ENCODE measurements around the gene GRIA4.
"Not testable (repeated sequence)": the region's sequence is repeated elsewhere in the genome, so short reads cannot be mapped to it uniquely, and the experiment has no call there.

The GRIA4 gene

DNA sequence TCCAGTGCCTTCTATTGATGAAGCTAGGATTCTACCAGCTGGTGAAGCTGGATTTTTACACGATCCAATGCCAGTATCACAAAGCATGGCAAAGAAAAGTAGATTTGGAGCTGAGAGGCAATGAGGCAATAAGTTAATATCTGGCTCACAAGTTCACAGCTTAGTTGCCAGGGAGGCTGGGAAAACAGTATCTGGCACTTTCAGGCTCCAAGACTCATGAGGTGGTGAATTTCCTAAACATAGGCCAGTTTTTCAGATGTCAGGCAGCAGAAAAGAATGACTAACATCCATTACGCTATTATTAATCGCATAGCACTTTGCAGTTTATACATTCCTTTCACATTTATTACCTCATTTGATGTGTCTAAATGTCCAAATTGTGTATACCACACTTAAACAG, 122.7 kb downstream of the GRIA4 start:
- peak; percentile 3 for DNase-seq

DNA sequence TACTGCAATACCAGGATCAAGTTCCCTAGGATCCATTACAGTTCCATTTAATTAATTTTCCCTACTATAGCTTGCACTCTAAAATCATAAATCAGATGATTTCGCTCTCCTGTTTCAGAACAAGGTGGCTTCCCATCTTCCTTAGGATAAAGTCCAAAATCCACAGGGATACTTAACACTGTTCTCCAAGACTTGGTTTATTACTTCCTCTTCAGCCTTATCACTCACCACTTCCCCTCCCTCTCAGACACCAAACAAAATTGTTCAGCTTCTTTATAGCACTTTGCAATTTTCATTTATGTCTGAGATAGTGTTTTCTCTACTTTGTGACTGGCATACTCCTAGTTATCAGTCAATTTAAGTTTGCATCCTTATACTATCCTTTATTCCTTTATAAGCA, 124.6 kb downstream of the GRIA4 start:
- DNase-seq = no peak

DNA sequence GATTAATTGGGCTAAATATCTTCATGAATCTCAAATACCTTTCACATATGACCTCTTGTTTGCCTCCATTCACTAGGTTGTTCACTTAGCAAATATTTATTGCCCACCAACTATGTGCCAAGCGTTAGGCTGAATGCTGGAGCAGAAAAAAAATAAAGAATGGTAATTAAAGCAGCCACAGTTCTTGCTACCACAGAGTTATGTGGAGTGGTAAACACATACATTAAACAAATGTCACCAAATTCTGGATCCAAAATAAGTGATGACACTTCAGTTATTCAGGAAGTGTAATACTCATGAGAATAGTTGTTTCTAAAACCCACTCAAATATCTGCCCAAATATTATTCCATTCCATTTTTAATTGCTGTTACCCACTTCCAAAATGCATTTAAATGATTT, 128.4 kb downstream of the GRIA4 start:
- DNase-seq = no peak

DNA sequence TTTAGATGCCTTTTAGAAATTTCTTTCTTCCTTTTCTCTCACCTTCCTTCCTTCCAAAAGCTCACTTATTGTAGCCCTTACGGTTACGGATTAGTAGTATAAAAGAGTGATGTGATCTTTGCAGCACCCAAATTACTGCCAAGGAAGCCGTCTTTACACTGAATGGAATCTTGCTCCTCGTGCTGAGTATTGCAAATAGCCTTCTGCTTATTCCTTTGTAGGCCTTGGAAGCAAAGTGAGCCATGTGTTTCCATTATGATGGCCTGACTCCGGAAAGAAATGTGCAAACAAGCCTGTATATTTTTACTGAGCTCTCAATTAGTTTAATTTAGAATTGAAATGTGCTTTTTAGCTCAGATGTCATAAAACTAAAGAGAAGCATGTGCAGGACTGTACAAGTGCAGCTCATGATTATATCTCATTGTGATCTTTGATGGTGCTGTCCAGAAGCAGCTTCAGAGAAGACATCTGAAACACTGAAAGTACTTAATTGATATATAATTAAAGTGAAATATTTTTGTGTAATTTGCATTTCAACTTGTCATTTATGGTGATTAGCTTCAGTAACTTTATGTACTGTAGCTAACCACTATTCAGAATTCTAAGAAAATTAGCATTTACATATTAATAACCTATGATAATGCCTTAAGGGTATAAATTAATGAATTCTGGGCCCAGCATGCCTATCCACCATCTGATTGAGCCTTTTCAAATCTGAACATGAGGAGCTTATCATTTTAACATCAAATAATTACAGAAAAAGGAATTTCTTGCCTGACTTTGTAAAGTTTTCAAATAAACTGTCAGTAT, 129.3 kb downstream of the GRIA4 start:
- no peak for DNase-seq

DNA sequence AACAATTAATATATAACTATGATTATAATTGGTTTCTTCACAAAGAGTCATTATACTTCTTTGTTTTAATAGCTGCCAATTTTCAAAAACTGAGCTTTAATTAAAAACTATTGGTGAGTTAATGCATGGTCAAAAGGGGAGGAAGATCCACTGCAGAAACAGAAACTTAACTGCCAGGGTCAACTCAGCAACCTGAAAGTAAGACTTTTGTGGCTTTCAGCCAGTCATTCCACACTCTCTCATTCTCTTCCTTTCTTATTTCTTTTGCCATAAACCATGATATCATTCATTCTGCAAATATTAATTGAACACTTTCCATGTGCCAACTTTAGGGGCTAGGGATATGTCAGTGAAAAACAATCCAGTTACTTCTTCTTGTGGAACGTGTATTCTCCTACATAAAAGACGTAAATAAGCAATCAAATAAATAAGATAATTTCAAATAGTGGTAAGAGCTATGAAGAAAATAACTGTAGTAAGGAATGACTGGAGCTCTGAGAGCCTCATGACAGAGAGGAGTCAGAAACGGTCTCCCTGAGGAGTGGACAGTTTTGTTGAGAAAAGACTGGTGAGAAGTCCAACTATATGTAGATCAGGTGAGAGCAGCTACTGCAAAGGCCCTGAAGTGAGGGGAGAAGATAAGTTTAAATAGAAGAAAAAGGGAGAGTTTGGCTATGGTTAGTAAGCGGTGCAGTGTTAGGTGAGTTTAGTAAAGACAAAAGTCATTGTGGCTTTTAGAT, 130.5 kb downstream of the GRIA4 start:
- no peak for DNase-seq

DNA sequence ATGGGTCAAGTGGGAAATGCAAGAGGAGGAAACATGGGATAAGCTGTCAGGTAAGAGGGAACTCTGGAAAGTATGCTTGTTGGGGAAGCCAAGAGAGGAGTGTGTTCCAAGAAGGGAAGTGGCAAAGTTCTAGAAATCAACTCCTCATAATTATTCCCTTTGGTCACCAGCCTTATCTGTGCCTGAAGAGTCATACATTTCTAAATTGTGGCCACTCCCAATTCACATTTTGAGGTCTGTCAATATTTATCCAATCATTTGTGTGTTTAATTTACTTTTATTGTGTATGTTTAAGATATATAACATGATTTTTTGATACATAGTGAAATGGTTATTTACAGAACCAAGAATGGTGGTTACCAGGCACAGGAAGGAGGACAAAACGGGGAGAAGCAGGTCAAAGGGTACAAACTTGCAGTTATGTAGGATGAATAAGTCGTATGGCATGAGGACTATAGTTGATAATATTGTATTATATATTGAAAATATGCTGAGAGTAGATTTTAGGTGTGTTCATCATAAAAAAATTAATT, 131.7 kb downstream of the GRIA4 start:
- DNase-seq = no peak

DNA sequence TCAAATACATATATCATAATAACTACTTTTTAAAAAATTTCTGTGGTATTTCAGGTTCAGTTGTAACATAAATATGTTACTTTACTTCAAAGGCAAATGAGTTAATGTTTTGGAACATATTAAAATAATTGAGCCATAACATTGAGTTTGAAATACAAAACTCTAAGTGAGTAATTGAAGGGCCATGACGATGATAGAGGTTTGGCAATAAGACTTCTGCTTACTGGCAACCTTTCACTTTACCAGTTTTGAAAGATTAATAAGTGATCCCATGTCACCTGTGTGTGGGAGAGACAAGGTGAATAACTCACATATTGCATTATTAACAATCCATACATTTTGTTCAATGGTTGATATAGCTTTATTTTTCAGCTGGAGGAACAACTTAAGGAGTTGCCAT, 144.4 kb downstream of the GRIA4 start:
- DNase-seq = no peak

DNA sequence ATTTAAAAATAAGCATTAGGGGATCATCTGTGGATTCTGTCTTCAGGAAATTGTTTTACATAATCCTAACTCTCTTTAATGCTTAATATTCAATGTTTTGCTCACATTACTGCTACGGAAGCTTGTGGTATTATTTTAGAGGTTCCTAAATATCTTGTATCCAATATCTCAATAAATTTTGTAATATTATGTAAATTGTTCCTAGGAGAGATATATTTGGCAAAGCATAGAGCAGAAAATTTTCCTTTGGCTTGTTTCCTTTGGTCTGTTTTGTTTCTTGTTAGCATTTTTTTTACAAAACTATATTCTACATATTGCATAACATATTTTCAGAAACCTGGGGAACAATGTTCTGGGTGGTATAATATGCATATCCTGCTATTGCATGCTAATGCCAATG, 144.8 kb downstream of the GRIA4 start:
- DNase-seq = no peak

DNA sequence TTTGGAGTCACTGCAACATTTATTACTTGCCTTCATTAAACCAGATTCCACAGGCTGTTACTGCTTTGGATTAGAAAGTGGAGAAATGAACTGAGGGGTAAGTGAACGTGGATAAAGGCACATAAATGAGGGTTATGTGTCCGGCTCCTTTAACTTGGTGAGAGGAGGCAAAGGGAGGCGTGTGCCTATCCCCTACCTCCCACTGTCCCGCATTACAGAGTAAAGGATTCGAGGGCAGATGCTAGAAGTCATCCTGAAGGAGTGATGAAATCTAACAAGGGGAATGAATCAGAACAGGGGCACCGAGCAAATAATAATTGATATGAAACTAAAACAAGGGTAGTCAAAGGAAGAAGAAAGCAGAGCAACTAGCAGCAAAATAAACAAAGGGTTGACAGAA, 147.2 kb downstream of the GRIA4 start:
- no peak for DNase-seq

DNA sequence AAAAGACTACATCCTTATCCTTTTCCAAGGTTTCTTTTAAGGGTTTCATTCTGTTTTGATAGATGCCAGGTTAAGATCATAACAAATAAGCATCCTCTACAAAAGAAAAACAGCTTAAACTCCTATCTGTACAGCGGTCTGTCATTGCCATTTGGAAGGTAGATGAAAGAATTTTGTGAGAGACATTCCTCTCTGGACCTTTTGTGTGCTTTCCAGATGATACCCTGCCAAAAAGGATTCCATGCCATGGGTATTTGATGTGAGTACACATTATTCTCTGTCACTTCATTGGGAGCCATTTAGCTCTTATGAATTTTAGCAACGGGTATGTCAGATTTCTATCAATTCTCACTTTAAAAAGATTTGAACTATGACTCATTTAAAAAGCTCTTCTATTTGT, 153.7 kb downstream of the GRIA4 start:
- no peak for DNase-seq

DNA sequence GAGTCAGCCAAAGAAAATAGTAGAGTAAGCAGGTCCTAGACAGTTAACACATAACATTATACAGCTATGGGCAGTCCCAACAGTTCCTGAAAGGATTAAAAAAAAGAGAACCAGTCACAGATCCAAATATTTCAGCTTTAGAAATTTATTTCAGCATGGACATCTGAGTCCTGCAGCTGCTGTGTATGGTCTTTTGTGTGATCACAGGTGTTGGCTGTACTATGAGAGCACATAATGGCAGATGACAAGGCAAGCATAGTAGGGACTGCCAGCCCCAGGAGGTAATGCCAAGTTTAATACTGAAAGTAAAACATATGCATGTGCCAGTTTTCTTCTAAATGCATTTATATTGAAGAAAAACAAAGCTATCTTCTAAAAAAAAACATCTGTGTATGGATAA, 158.1 kb downstream of the GRIA4 start:
- no peak for DNase-seq

DNA sequence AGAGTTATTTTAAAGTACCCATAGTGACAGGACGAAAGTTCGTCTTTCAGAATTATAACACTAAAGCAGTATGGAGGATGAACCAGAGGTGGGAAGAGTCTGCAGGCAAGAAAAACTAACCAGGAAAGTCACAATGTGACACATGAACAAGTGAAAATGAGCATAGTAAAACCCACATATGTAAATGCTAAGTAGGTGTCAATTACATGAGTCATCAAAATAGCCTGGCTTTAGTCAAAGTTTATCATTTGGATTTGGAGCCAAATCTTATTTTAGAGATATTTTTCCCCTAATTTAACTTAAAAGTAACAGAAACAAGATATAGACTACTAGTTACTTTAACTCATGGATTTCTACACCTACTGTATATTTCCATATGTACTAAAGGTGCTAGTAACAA, 159.8 kb downstream of the GRIA4 start:
- DNase-seq = no peak

DNA sequence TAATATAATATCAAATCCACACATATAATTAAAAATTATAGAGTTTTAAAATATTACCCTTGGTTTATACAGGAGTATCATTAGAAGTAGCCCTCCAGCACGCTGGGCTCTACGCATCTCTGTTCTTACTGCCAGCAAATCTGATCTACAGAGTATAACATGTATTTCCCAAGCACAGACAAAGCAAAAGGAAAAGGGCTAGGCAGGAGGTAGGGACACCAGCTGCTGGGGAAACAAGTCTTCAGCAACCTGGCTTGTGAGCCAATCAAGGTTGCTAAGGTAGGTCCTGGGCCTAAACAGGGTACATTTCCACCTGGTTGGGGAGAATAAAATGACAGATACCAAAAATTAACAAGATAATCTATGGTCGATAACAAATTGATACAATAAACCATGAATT, 163.6 kb downstream of the GRIA4 start:
- DNase-seq = not testable (repeated sequence)

DNA sequence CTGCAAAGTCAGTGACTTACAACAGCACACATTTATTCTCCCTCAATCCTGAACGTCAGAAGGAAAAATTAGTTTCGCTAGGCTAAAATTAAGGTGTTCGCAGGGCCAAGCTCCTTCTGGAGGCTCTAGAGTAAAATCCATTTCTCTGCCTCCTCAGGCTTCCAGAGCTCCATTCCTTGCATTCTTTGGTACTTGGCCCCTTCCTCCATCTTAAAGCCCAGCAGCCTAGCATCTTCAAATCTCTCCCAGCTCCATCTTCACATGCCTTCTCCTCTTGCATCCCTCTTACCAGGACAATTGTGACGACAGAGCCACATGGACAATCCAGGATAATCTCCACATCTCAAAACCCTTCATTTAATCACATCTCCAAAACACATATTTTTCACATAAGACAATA, 165.0 kb downstream of the GRIA4 start:
- no peak for DNase-seq

DNA sequence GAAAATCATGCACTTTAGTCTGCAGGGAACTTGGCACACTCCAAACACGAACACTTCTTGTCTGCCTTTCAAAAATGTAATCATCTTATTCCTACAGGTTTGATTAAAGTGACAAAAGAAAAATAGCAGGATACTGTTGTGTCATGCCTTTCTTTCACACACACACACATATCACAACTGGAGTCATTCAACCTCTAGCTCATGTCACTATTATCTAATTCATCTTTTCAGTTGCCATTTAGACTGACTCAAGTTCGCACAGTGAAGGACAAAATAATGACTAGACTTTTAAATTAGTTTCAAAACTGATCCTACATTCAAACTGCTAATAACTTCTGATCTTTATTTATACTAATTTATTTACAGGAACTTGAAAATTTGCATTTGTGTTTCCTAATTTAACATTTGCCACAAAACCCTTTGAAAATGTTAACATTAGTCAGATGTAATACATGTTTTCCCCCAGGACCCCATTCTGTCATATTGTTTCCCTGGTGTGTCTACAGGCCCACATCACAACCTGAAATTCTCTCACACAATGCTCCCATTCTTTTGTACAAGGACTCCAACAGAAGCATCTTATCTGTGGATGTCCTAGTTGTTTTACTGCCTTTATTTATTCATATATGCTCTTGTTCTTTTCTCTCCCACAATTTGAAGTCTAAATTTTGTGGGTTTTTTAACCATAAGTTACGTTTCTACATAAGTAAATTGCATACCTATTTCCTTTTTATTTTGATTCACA, 171.1 kb downstream of the GRIA4 start:
- no peak for DNase-seq

DNA sequence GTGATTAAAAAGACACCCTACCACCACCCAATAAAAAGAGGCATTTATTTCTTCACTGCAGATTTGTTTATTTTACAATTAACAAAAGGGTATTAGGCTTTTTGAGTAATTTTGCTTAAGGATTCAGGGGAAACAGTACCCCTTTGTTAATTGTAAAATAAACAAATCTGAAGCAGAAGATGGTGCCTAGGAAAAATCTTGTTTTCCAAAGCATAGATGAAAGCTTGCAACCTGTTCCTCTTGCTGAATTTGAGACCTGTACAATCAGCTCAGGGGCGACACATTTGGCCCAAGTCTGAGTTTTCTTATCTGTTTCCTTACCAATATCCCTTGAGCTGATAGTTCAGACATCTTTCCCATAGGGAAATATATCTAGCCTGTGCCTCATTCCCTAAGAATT, 171.9 kb downstream of the GRIA4 start:
- DNase-seq = no peak

DNA sequence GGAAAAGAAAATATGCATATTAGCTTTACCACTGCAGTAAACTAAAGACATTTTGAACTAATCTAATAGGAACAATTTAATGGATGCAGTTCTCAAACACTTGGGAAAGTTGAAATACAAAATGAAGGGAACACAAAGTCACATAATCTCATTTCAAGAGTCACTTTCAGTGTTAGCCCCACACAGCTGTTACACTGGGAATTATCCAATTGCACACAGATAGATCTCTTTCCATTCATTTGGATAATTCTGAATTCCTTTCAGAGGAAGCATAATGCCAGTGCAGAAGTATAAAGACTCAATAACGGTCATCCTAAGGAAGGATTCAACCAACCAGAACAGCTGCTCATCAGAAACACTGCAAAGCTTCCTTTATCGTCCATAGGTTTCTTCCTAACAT, 173.3 kb downstream of the GRIA4 start:
- no peak for DNase-seq

DNA sequence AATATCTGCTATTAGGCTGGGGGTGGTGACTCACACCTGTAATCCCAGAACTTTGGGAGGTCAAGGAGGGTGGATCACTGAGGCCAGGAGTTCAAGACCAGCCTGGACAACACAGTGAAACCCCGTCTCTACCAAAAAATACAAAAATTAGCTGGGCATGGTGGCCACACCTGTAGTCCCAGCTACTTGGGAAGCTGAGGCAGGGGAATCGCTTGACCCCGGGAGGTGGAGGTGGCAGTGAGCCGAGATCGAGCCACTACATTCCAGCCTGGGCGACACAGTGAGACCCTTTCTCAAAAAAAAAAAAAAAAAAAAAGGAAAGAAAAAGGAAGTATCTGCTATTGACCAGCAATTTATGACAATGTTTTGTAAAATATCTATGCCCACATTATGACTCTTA, 176.0 kb downstream of the GRIA4 start:
- DNase-seq = not testable (repeated sequence)

DNA sequence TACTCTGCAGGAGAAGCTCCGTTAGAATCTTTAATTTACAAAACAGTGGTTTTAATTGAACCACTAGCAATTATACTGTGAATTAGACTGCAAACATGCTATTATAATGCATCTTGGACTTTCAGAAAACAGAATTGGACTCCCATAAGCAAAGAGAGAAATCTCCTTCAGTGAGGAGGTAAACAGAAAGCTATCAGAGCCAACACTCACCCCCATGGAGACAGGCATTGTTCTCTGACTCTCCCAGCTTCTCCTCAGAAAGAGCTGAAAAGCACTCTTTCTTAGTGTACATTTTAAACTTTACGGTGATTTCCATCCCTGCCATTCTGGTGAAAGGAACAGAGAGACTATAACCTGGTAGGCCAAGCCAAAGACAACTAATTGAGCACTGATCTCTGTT, 176.9 kb downstream of the GRIA4 start:
- DNase-seq = no peak

DNA sequence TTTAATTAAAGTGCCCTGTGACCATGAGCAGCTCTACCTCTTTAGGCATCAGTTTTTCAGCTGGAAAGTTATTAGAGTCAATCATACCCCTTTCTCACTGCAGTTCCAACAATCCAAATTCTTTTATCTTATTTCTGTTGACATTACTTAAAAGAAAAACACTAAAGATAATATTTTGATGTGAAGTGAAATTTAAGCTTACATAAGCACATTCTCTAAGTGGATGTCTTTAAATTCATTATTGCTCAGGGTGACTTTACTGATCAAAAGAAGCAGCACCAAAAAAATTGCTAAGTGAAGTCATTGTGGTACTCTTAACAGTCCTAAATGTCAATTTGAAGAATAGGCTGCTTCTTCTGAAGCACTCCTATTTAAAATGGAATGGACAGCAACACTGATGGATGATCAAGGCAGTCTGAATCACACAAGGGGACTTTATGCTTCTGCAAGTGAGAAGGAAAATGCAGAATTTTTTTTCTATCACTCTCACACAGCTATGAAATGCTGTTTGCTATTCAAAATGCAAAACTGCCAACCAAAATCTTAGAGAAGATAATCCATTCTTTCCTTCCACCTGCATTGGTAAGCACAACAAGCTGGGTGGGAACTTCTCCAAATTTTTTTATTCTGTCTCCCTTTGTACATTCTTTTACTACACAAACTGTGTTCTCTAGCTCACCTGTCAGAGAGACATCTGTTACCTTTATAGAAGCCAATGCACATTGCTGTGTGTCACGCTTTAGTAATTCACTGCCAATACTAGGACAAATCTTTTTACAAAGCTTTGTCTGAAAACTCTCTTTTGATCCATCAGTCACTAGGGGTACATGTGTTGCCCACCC, 179.9 kb downstream of the GRIA4 start:
- no peak for DNase-seq

DNA sequence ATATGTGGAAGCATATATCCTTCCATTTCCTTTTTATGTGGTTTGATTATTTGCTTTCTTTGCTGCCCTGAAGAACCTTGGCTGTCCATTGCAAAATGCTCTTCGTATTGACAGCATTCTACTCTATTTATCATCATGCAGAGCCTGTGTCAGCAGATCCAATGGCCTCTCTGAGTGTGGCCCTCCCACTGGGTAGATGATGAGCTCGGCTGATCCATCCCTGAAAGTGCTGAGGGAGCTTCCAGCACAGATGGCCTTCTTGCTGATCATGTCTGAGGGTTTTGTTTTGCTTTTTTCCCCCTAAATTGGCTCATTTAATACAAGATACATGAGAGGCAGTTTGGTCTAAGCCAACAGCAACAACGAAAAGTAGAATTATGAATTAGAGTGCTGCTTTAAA, 181.0 kb downstream of the GRIA4 start:
- no peak for DNase-seq

DNA sequence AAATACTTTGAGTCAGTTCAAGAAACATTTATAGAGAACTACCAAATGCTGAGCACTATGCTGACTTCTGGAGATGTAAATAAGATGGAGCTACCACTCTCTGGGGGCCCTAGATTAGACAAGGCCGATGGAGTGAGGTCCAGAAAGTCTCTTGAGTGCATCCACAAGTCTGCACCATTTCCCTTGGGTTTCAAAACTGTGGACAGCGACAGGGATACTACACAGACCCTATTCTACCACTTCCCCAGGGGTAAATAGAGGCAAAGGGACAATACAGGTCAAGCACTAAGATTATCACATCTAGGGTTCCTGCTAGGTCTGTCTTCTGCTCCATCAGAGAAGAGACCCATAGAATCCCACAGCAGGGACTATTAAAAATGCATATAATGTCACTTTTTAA, 183.2 kb downstream of the GRIA4 start:
- DNase-seq = no peak

DNA sequence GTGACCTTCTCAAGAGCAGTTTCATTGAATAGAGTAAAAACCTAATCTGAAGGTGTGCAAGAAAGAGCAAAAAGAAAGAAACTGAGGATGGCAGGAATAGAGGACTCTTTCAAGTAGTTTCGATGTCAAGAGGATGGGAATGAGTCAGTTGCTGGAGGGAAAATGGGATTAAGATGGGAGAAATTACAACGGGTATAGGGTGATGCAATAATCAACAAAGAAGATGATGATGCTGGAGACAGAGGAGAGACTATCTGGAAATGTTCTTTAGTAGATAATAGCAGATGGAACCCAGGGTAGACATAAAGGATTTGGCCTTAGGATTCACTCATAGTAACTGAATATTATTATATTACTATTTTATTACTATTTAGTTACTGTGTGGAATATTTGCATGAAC, 189.4 kb downstream of the GRIA4 start:
- no peak for DNase-seq

All from fibroblast of skin of right quadriceps (primary cell).